Measurements from ENCODE around the gene DAP.

- TF ChIP-seq CTCF (IDR thresholded peaks at IDR 0.05 in 4 of 5, conservative IDR thresholded peaks at IDR 0.05 in 1 of 5) (no peak), POLR2A (IDR thresholded peaks at IDR 0.05) (no peak)
Observed at GRCh38 chr5:10688651-10689171, 72.3 kb downstream of the DAP start.
